ENCODE results near the gene BBOX1. TPM values are rescaled to one million over a fixed set of nuclear protein-coding genes. Genes with fewer than 3 reads are reported as not detected.

Gene BBOX1
- total and polyA plus RNA-seq, 7 donors: 0.07 to 0.79 (median 0.10) TPM; not detected in 4

DNA sequence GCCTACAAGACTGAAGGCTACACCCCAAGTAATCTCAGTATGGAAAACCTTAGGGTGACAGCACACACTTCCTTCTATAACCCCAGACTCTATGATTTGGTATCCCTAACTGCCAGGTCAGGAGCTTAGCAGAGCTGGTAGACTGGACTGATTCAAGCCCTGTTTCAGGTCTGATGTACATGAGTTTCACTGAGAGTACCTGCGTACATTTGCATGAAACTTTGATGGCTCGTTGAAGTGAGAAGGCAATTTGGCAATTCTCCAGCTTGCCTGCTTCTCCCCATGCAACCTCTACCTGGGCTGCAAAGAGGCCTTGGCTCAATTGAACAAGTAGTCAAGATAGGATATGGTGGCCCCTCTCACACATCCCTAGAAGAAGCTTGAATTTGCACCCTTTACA lies 36.5 kb upstream of the BBOX1 start:
- H3K27ac ChIP-seq: no peak overlapping the region
- no peak for ATAC-seq
- no peak for DNase-seq
- intact Hi-C loops (cut with DNase I): no loop called here
- no peak for TF ChIP-seq CTCF (IDR thresholded peaks at IDR 0.05)
- no peak overlapping the region for H3K4me3 ChIP-seq
- H3K9me3 ChIP-seq: no peaks in the 10 kb centered on the region
- H3K4me1 ChIP-seq: no peaks in the 10 kb centered on the region
- 87 to 89% (median 88%) methylated on average over 2 of the region's 2 CpGs for WGBS, 3 donors
- no peaks in the 10 kb centered on the region for H3K27me3 ChIP-seq (ENCODE audit: insufficient read depth in 3 of 3, low read length in 2 of 3)
- H3K36me3 ChIP-seq (ENCODE audit: insufficient read depth in 1 of 2, low read depth in 1 of 2): no peaks in the 10 kb centered on the region

DNA sequence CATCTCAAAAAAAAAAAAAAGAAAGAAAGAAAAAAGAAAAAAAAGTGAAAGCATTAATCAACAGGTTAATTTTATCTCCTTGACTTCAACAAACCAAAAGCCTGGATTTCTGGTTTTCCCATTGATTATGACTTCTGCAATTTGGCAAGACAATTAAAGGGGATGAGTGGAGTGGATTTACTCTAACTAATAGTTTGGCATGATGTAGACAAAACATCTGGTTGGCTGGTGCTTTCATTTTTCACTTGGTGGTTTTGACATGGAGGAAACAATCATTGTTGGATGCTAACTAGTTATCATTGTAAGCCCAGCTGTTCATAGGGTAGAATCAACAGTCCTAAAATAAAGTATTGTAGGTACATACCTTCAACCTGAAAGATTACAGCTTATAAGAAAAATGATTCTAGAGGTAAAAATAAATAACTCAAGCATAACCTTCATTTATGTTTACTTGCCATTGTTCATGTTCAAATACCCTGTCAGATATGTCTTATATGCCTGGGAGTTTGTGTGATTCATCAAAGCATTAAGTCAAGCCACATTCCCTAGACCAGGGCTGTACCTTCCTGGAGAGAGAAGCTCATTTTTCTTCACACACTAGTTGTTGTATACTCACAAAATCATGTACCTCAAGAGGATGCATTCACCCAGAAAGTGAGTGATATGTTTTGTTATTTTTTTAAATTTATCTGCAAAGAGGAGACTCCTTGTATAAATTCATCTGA lies 31.6 kb upstream of the BBOX1 start:
- ATAC-seq (no peak), DNase-seq (no peak)
- Histone ChIP-seq H3K9me3 (no peaks in the 10 kb centered on the region), H3K36me3 (ENCODE audit: insufficient read depth in 1 of 2, low read depth in 1 of 2) (no peaks in the 10 kb centered on the region), H3K27me3 (ENCODE audit: insufficient read depth in 3 of 3, low read length in 2 of 3) (no peaks in the 10 kb centered on the region), H3K4me3 (no peak overlapping the region), H3K4me1 (no peaks in the 10 kb centered on the region), H3K27ac (no peak overlapping the region)
- TF ChIP-seq CTCF (IDR thresholded peaks at IDR 0.05): no peak
- intact Hi-C loops (cut with DNase I): no loop called here

- WGBS, 3 donors: 41 to 60% (median 46%) methylated on average over 4 of the region's 4 CpGs
- Histone ChIP-seq H3K4me3 (no peak overlapping the region), H3K27ac (no peak overlapping the region), H3K27me3 (ENCODE audit: insufficient read depth in 3 of 3, low read length in 2 of 3) (no peaks in the 10 kb centered on the region), H3K36me3 (ENCODE audit: insufficient read depth in 1 of 2, low read depth in 1 of 2) (no peaks in the 10 kb centered on the region), H3K4me1 (no peaks in the 10 kb centered on the region), H3K9me3 (no peaks in the 10 kb centered on the region)
- ATAC-seq: no peak
- intact Hi-C loops (cut with DNase I): no loop called here
- TF ChIP-seq CTCF (IDR thresholded peaks at IDR 0.05): no peak
- DNase-seq: no peak
Observed at GRCh38 chr11:27011560-27012233, 28.9 kb upstream of the BBOX1 start.

GRCh38 chr11:27012234-27012921 lies 28.2 kb upstream of the BBOX1 start:
- Histone ChIP-seq H3K4me3 (no peak overlapping the region), H3K27me3 (ENCODE audit: insufficient read depth in 3 of 3, low read length in 2 of 3) (no peaks in the 10 kb centered on the region), H3K4me1 (no peaks in the 10 kb centered on the region), H3K9me3 (no peaks in the 10 kb centered on the region), H3K36me3 (ENCODE audit: insufficient read depth in 1 of 2, low read depth in 1 of 2) (no peaks in the 10 kb centered on the region), H3K27ac (no peak overlapping the region)
- ATAC-seq: no peak
- no peak for TF ChIP-seq CTCF (IDR thresholded peaks at IDR 0.05)
- WGBS, 3 donors: 17 to 24% (median 19%) methylated on average over 4 of the region's 4 CpGs
- intact Hi-C loops (cut with DNase I): no loop called here
- no peak for DNase-seq

All from psoas muscle (tissue), 8 donors.